Heart right ventricle (tissue), 16 donors: ENCODE data around the gene TCF12. TPM values are rescaled to one million over a fixed set of nuclear protein-coding genes. Genes with fewer than 3 reads are reported as not detected.
A peak's percentile ranks its signal among the peaks of the same experiment; 100 is the strongest.

Experiments used
- ATAC-seq, 8 donors: fragments of 200-7000 bp; cut with Tn5 transposase; one replicate each; pipeline ENCODE4 v1.9.1; 2020; ENCODE audit warnings: mild to moderate bottlenecking in 8 of 8, moderate library complexity in 8 of 8, moderate number of reproducible peaks in 1 of 8
- DNase-seq, 2 donors: peaks; one replicate each; pipeline ENCODE4 v3.0.0-alpha.2; 2020
- H3K27ac ChIP-seq, 10 donors: fragments of 200-600 bp; sonication (generic) in 2 of 10; one replicate each; pipeline versions ENCODE4 v1.5.0 to v1.8.0; 2020 to 2022; ENCODE audit warnings: mild to moderate bottlenecking in 3 of 10
- H3K27me3 ChIP-seq, 7 donors: fragments of 200-600 bp; one replicate each; pipeline ENCODE4 v1.8.0; 2021 to 2022; ENCODE audit warnings: mild to moderate bottlenecking in 2 of 7
- H3K36me3 ChIP-seq, 9 donors: fragments of 200-600 bp; sonication (generic) in 1 of 9; one replicate each; pipeline versions ENCODE4 v1.5.0 to v1.8.0; 2020 to 2022; ENCODE audit warnings: mild to moderate bottlenecking in 2 of 9
- H3K4me1 ChIP-seq, 9 donors: fragments of 200-600 bp; sonication (generic) in 1 of 9; one replicate each; pipeline versions ENCODE4 v1.5.0 to v1.8.0; 2020 to 2022; ENCODE audit warnings: mild to moderate bottlenecking in 4 of 9
- H3K4me3 ChIP-seq, 10 donors: fragments of 200-600 bp; sonication (generic) in 2 of 10; one replicate each; pipeline versions ENCODE4 v1.5.0 to v1.8.0; 2020 to 2022; ENCODE audit warnings: mild to moderate bottlenecking in 7 of 10, moderate library complexity in 2 of 10
- H3K9me3 ChIP-seq, 11 donors: fragments of 200-600 bp in 10 of 11; sonication (generic) in 2 of 11; one replicate each; pipeline versions ENCODE4 v1.5.0 to v1.8.0; 2013 to 2022; ENCODE audit warnings: mild to moderate bottlenecking in 2 of 11, control low read depth in 1 of 11, moderate library complexity in 1 of 11
- WGBS, 2 donors: extraction: QIAGEN DNeasy Blood & Tissue Kit; methylation state at CpG; one replicate each; pipeline ENCODE4 v1.1.7; 2013; ENCODE audit warnings: inconsistent platforms in 1 of 2; 5-methylcytosine and 5-hydroxymethylcytosine counted together
- intact Hi-C, 10 donors: fragments of 100-400 bp; cut with DNase I; formaldehyde crosslinking; loops; one replicate each; pipeline versions ENCODE4 v1.11.1 to v1.14.2; 2022
- polyA plus RNA-seq, 2 donors: library from polyadenylated mRNA; stranded (reverse); fragments of 200-250 nt; gene quantifications; one replicate each; pipeline ENCODE4 v1.2.3, GENCODE V29; 2013
- total RNA-seq, 10 donors: library from RNA; stranded (reverse); fragmentation: NEBNext Ultra II Directional in 3 of 10; extraction: Animal tissue kit (Norgen Biotek cat#: 25700) in 3 of 10; gene quantifications; one replicate each; pipeline versions ENCODE4 v1.2.1 to v1.2.4, GENCODE V29; 2021 to 2023
- TF ChIP-seq, protein P1 (sequence below), 9 donors: fragments of 200-600 bp; sonication (generic) in 2 of 9; IDR thresholded peaks; one replicate each; pipeline versions ENCODE4 v1.5.0 to v1.8.0; 2021 to 2022; ENCODE audit warnings: antibody characterized with exemption in 9 of 9, mild to moderate bottlenecking in 5 of 9, moderate library complexity in 1 of 9
- donor health status: Arrhythmogenic right ventricular cardiomyopathy.
- donor health status: ischemic (EF 13 %, LVEDD 7.1; RV severe dilation, severe dysfunction).
- donor health status: healthy with polysubstance abuse.
- donor health status: DM: no; HTN: yes; CAD: no.
- donor health status: DM: no; HTN: no; CAD: no.
- donor health status: ischemic (EF 25% LVEDD 6.9; RV normal size, moderate dysfunction).
- donor health status: ischemic (EF 25% LVEDD 5.7; RV mildly dilated, moderate dysfunction).
- donor health status: healthy.
- donor health status: DM: yes; HTN: yes; CAD: no.
- donor health status: Ischemic cardiomyopathy.
- donor health status: ischemic (EF 35%, LVEDD 5.7; RV mildly dilated, moderate dysfunction).
- donor health status: nonischemic (EF 11% LVEDD 7.7; RV severe dilation, severe dysfunction).
- donor health status: DM: yes; HTN: yes; CAD: no.
- donor health status: PGD.
- donor health status: ischemic (EF 29% LVEDD 5.4; RV normal size, mild dysfunction).
- donor health status: nonischemic (EF 23%, LVEDD 6.1; RV moderate dilation, normal function).

The TCF12 gene
- total and polyA plus RNA-seq, 12 donors: 8.7 to 55.7 (median 38.4) TPM

GRCh38 chr15:57124036-57124435 lies 205.6 kb downstream of the TCF12 start:
- TF ChIP-seq, protein P1, sequence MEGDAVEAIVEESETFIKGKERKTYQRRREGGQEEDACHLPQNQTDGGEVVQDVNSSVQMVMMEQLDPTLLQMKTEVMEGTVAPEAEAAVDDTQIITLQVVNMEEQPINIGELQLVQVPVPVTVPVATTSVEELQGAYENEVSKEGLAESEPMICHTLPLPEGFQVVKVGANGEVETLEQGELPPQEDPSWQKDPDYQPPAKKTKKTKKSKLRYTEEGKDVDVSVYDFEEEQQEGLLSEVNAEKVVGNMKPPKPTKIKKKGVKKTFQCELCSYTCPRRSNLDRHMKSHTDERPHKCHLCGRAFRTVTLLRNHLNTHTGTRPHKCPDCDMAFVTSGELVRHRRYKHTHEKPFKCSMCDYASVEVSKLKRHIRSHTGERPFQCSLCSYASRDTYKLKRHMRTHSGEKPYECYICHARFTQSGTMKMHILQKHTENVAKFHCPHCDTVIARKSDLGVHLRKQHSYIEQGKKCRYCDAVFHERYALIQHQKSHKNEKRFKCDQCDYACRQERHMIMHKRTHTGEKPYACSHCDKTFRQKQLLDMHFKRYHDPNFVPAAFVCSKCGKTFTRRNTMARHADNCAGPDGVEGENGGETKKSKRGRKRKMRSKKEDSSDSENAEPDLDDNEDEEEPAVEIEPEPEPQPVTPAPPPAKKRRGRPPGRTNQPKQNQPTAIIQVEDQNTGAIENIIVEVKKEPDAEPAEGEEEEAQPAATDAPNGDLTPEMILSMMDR (IDR thresholded peaks at IDR 0.05): no peak
- Histone ChIP-seq H3K36me3 (peaks cover 0 to 9% (median 0%) of the 10 kb centered on the region in 9 donors), H3K27ac (no peak overlapping the region), H3K4me3 (no peak overlapping the region), H3K9me3 (no peaks in the 10 kb centered on the region), H3K4me1 (peaks cover 0 to 38% (median 16%) of the 10 kb centered on the region in 9 donors), H3K27me3 (no peaks in the 10 kb centered on the region)
- WGBS, 2 donors: 95 to 97% methylated on average over 1 of the region's 1 CpG
- DNase-seq: no peak
- no peak for ATAC-seq
- intact Hi-C loops: no loop called here

- Histone ChIP-seq H3K4me1 (peaks cover 0 to 33% (median 12%) of the 10 kb centered on the region in 9 donors), H3K27ac (no peak overlapping the region), H3K9me3 (no peaks in the 10 kb centered on the region), H3K36me3 (peaks cover 0 to 13% (median 0%) of the 10 kb centered on the region in 9 donors), H3K27me3 (no peaks in the 10 kb centered on the region), H3K4me3 (no peak overlapping the region)
- 97 to 100% methylated on average over 3 of the region's 3 CpGs for WGBS, 2 donors
- TF ChIP-seq, protein P1 (IDR thresholded peaks at IDR 0.05): no peak
- DNase-seq (no peak), ATAC-seq (no peak)
- intact Hi-C loops: no loop called here
Observed at GRCh38 chr15:57129064-57129463, 210.6 kb downstream of the TCF12 start.

GRCh38 chr15:57130956-57131355 lies 212.5 kb downstream of the TCF12 start:
- intact Hi-C loops: loop anchor here in 2 of 10 donors (10.0 kb wide), 2 partner anchors 216 to 636 kb away; partner anchors contain the start of gene TCF12 (in 1 of the 2)
- 84 to 86% methylated on average over 4 of the region's 4 CpGs for WGBS, 2 donors

DNA sequence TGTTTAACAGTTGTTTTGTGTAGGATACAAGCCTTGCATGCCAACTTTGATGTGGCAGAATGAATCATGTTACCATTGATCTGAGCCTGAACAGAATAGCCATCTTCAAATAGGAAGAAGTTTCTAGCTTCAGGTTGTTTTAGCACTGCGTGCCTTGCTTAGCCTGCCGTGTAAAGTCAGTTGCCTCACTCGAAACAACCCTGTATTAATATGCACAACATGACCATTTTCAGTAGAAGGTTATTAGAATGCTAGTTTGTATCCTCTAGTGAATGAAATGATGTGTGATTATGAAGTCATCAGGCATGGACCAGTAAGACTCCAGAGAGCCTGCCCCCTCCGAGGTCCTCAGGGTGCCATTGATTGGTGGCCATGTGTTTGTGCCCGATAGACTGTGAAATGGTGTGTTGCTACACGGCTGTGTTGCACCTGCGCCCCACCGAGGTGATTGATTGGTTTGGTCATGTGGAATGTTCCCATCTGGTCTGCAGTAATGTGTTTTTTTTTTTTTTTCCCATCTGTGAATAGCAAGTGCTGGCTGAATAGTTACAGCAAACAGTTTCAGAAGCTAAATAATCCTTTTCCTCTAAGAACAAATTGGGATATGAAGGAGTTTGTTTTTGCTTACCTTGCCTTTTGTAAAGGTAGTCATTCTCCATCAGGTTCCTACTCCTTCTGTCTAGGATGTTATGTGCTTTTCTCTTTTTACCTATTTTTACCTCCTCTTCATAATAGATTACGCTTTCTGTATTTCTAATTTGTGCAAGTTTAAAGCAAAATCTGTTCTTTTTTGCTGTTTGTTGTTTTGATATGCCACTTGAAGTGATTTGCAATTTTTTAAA lies 214.9 kb downstream of the TCF12 start:
- TF ChIP-seq, protein P1 (IDR thresholded peaks at IDR 0.05): no peak
- intact Hi-C loops: loop anchor here in 2 of 10 donors (10.0 kb wide), 2 partner anchors 219 to 639 kb away; partner anchors contain the start of gene TCF12 (in 1 of the 2)
- no peaks in the 10 kb centered on the region for H3K9me3 ChIP-seq
- no peak for DNase-seq
- peak in 1 of 8 donors; percentile 19 for ATAC-seq
- H3K27me3 ChIP-seq: no peaks in the 10 kb centered on the region
- 86 to 91% methylated on average over 9 of the region's 9 CpGs for WGBS, 2 donors
- H3K4me1 ChIP-seq: peaks cover 0 to 63% (median 39%) of the 10 kb centered on the region in 9 donors
- no peak overlapping the region for H3K27ac ChIP-seq
- H3K36me3 ChIP-seq: peaks cover 0 to 4% (median 0%) of the 10 kb centered on the region in 9 donors
- H3K4me3 ChIP-seq: no peak overlapping the region

More at GRCh38 chr15:57130956-57131355, 212.5 kb downstream of the TCF12 start:
- H3K4me1 ChIP-seq: peaks cover 0 to 51% (median 26%) of the 10 kb centered on the region in 9 donors
- no peak overlapping the region for H3K4me3 ChIP-seq
- H3K9me3 ChIP-seq: no peaks in the 10 kb centered on the region
- no peak for DNase-seq
- H3K36me3 ChIP-seq: peaks cover 0 to 4% (median 0%) of the 10 kb centered on the region in 9 donors
- no peak for ATAC-seq
- TF ChIP-seq, protein P1 (IDR thresholded peaks at IDR 0.05): no peak
- no peaks in the 10 kb centered on the region for H3K27me3 ChIP-seq
- H3K27ac ChIP-seq: no peak overlapping the region
